Keratinocyte (primary cell): ENCODE results near the gene BFSP1. TPM values are rescaled to one million over a fixed set of nuclear protein-coding genes. Genes with fewer than 3 reads are reported as not detected.

Source experiments
- DNase-seq: peaks from one replicate; pipeline ENCODE4 v3.0.0-alpha.2; 2011; ENCODE audit warnings: low read depth, missing footprints, low spot score
- FAIRE-seq: peaks from 2 replicates; lab custom pipeline; 2011; peaks lifted over from hg19 to GRCh38; lab: Jason Lieb, UNC
- H2AFZ ChIP-seq: 2 replicates; pipeline ENCODE4 v1.6.0; 2012; ENCODE audit warnings: low read length, control low read depth, inconsistent platforms; ENCODE audit not compliant: control insufficient read depth
- H3K27ac ChIP-seq: 2 replicates; pipeline ENCODE4 v1.5.1; 2011; ENCODE audit warnings: low read length; ENCODE audit not compliant: control insufficient read depth, insufficient read depth
- H3K27me3 ChIP-seq: 3 replicates; pipeline ENCODE4 v1.6.0; 2011; ENCODE audit warnings: low read length; ENCODE audit not compliant: control insufficient read depth, insufficient read depth; ENCODE audit errors: extremely low read depth
- H3K36me3 ChIP-seq, 2 experiments: 2 replicates in 1 of 2; 3 replicates in 1 of 2; pipeline ENCODE4 v1.5.1; 2011; ENCODE audit warnings: low read length in 2 of 2, mild to moderate bottlenecking in 1 of 2; ENCODE audit not compliant: control insufficient read depth in 2 of 2, insufficient read depth in 2 of 2; ENCODE audit errors: extremely low read depth in 1 of 2
- H3K4me1 ChIP-seq: 3 replicates; pipeline ENCODE4 v1.5.1; 2011; ENCODE audit warnings: low read length; ENCODE audit not compliant: control insufficient read depth, insufficient read depth; ENCODE audit errors: extremely low read depth
- H3K4me2 ChIP-seq: 3 replicates; pipeline ENCODE4 v1.6.0; 2011; ENCODE audit warnings: low read depth, low read length; ENCODE audit not compliant: control insufficient read depth, insufficient read depth; ENCODE audit errors: extremely low read depth
- H3K4me3 ChIP-seq, 3 experiments: fragments of 200-600 bp in 1 of 3; sonication (generic) in 1 of 3; 2 replicates in 2 of 3; 3 replicates in 1 of 3; pipeline ENCODE4 v1.5.1; 2011 to 2016; ENCODE audit warnings: low read length in 3 of 3, mild to moderate bottlenecking in 3 of 3, control low read depth in 2 of 3, inconsistent platforms in 1 of 3, low read depth in 1 of 3, mixed read lengths in 1 of 3, mixed run types in 1 of 3, moderate library complexity in 1 of 3; ENCODE audit not compliant: control insufficient read depth in 2 of 3, insufficient read depth in 2 of 3; ENCODE audit errors: extremely low read depth in 1 of 3
- H3K79me2 ChIP-seq: 2 replicates; pipeline ENCODE4 v1.6.0; 2012; ENCODE audit warnings: low read length; ENCODE audit not compliant: control insufficient read depth, insufficient read depth
- H3K9ac ChIP-seq: 3 replicates; pipeline ENCODE4 v1.6.0; 2011; ENCODE audit warnings: low read length; ENCODE audit not compliant: control insufficient read depth, insufficient read depth; ENCODE audit errors: extremely low read depth
- H3K9me1 ChIP-seq: 3 replicates; pipeline ENCODE4 v1.6.0; 2011; ENCODE audit warnings: low read length; ENCODE audit not compliant: control insufficient read depth, insufficient read depth; ENCODE audit errors: extremely low read depth
- H3K9me3 ChIP-seq: 2 replicates; pipeline ENCODE4 v1.5.1; 2012; ENCODE audit warnings: low read depth, low read length; ENCODE audit not compliant: control insufficient read depth
- H4K20me1 ChIP-seq: 3 replicates; pipeline ENCODE4 v1.6.0; 2011; ENCODE audit warnings: low read length; ENCODE audit not compliant: control insufficient read depth, insufficient read depth; ENCODE audit errors: extremely low read depth
- CTCF ChIP-seq, 3 experiments: IDR thresholded peaks in 1 of 3; conservative IDR thresholded peaks in 1 of 3; optimal IDR thresholded peaks in 1 of 3; 2 replicates in 2 of 3; 3 replicates in 1 of 3; pipeline versions ENCODE3 to v1.5.1; 2011; ENCODE audit warnings: low read length in 3 of 3, mild to moderate bottlenecking in 3 of 3, moderate library complexity in 2 of 3, control low read depth in 1 of 3, inconsistent platforms in 1 of 3; ENCODE audit not compliant: insufficient read depth in 2 of 3; ENCODE audit errors: extremely low read depth in 1 of 3
- EZH2 ChIP-seq: IDR thresholded peaks from one replicate; pipeline ENCODE4 v1.6.1; 2012; ENCODE audit warnings: inconsistent platforms, mild to moderate bottlenecking, low read length, moderate library complexity
- dilution Hi-C: fragments of 300-500 bp; cut with MboI; formaldehyde crosslinking; loops from one replicate; pipeline ENCODE4 v1.7.0; 2020; ENCODE audit warnings: low sequenced_read_pairs; ENCODE audit not compliant: extremely low pct_ligation_motif_present
- polyA plus RNA-seq, 5 experiments: library from polyadenylated mRNA; depleted of rRNA in 3 of 5; stranded (reverse) in 3 of 5; stranded (forward) in 1 of 5; unstranded in 1 of 5; fragments of >200 nt; gene quantifications; 1 replicate in 1 of 5; 2 replicates in 3 of 5; 3 replicates in 1 of 5; pipeline versions ENCODE4 v1.2.1 to v1.2.3, GENCODE V29; 2011 to 2012; ENCODE audit warnings: missing spikeins in 2 of 5, low read depth in 1 of 5, low replicate concordance in 1 of 5

BFSP1 gene
- polyA plus RNA-seq, 1 donor (not counting 4 experiments of a cell fraction or from before 2014, with no cell fraction given), result 2.2 TPM

GRCh38 chr20:17568972-17569521, 37.9 kb upstream of the BFSP1 start:
- TF ChIP-seq CTCF (optimal IDR thresholded peaks at IDR 0.05 in 1 of 3, IDR thresholded peaks at IDR 0.05 in 1 of 3, conservative IDR thresholded peaks at IDR 0.05 in 1 of 3; ENCODE audit: extremely low read depth in 1 of 3, insufficient read depth in 2 of 3, low read length in 3 of 3), result no peak
- no peak for TF ChIP-seq EZH2
- FAIRE-seq, result no peak
- peaks cover 34% of the 10 kb centered on the region for H3K4me1 ChIP-seq
- no peaks in the 10 kb centered on the region for H3K27me3 ChIP-seq
- H3K9me1 ChIP-seq, result no peaks in the 10 kb centered on the region
- H3K9me3 ChIP-seq, result no peaks in the 10 kb centered on the region
- peaks cover 0 to 3% of the 10 kb centered on the region in 2 experiments for H3K36me3 ChIP-seq
- peak overlapping the region; percentile 97 for H3K9ac ChIP-seq
- peak overlapping the region; percentile 82 for H3K27ac ChIP-seq
- dilution Hi-C loops, result no loop called here
- peaks cover 45% of the 10 kb centered on the region for H3K79me2 ChIP-seq
- peak; percentile 83 for DNase-seq
- no peak overlapping the region for H2AFZ ChIP-seq
- peaks cover 14% of the 10 kb centered on the region for H4K20me1 ChIP-seq
- H3K4me2 ChIP-seq, result peak overlapping the region; percentile 70
- H3K4me3 ChIP-seq, result peak overlapping the region; percentile 34 to 100 (median 95)

GRCh38 chr20:17568045-17568788, 37.0 kb upstream of the BFSP1 start:
- H3K4me2 ChIP-seq, result peak overlapping the region; percentile 70
- no peaks in the 10 kb centered on the region for H3K9me1 ChIP-seq
- TF ChIP-seq EZH2 (no peak), CTCF (optimal IDR thresholded peaks at IDR 0.05 in 1 of 3, IDR thresholded peaks at IDR 0.05 in 1 of 3, conservative IDR thresholded peaks at IDR 0.05 in 1 of 3; ENCODE audit: extremely low read depth in 1 of 3, insufficient read depth in 2 of 3, low read length in 3 of 3) (no peak)
- H3K4me3 ChIP-seq, result peak overlapping the region; percentile 34 to 100 (median 59)
- peak; percentile 52 for FAIRE-seq
- dilution Hi-C loops, result no loop called here
- no peaks in the 10 kb centered on the region for H3K27me3 ChIP-seq
- H3K36me3 ChIP-seq, result no peaks in the 10 kb centered on the region
- peak overlapping the region; percentile 82 for H3K27ac ChIP-seq
- no peak for DNase-seq
- H3K79me2 ChIP-seq, result peaks cover 36% of the 10 kb centered on the region
- H3K9me3 ChIP-seq, result no peaks in the 10 kb centered on the region
- peaks cover 30% of the 10 kb centered on the region for H3K4me1 ChIP-seq
- no peak overlapping the region for H2AFZ ChIP-seq
- H4K20me1 ChIP-seq, result peaks cover 11% of the 10 kb centered on the region
- H3K9ac ChIP-seq, result peak overlapping the region; percentile 97
